Loucy (cell line): ENCODE measurements around the gene RORC.

Source experiments
- EZH2phosphoT487 ChIP-seq: fragments of 200-600 bp; IDR thresholded peaks from 2 replicates; pipeline ENCODE4 v1.6.1; 2018; ENCODE audit warnings: antibody characterized with exemption, mild to moderate bottlenecking, moderate library complexity, borderline replicate concordance
- TF ChIP-seq, protein P1 (sequence below): fragments of 200-600 bp; sonication (generic); conservative IDR thresholded peaks from 2 replicates; pipeline ENCODE4 v1.5.1; 2014; ENCODE audit warnings: mild to moderate bottlenecking, antibody characterized with exemption, low read length

DNA sequence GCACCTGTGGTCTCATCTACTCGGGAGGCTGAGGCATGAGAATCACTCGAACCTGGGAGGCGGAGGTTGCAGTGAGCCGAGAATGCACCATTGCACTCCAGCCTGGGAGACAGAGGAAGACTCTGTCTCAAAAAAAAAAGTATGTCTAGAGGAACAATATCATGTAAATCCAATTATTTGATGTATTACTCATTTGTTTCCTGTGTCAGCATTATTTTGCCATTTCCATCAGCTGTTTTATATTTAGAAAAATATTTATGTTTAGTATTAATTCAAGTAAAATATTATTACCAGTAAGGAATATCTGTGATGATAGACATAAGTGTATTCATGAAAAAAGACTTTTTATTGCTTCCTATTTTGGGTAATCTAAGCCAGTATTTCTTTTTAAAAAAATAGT, 54.3 kb downstream of the RORC start:
- TF ChIP-seq, protein P1, sequence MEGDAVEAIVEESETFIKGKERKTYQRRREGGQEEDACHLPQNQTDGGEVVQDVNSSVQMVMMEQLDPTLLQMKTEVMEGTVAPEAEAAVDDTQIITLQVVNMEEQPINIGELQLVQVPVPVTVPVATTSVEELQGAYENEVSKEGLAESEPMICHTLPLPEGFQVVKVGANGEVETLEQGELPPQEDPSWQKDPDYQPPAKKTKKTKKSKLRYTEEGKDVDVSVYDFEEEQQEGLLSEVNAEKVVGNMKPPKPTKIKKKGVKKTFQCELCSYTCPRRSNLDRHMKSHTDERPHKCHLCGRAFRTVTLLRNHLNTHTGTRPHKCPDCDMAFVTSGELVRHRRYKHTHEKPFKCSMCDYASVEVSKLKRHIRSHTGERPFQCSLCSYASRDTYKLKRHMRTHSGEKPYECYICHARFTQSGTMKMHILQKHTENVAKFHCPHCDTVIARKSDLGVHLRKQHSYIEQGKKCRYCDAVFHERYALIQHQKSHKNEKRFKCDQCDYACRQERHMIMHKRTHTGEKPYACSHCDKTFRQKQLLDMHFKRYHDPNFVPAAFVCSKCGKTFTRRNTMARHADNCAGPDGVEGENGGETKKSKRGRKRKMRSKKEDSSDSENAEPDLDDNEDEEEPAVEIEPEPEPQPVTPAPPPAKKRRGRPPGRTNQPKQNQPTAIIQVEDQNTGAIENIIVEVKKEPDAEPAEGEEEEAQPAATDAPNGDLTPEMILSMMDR = no peak
- TF ChIP-seq EZH2phosphoT487 = no peak
